ENCODE measurements around the gene BMP7.

The BMP7 gene

DNA sequence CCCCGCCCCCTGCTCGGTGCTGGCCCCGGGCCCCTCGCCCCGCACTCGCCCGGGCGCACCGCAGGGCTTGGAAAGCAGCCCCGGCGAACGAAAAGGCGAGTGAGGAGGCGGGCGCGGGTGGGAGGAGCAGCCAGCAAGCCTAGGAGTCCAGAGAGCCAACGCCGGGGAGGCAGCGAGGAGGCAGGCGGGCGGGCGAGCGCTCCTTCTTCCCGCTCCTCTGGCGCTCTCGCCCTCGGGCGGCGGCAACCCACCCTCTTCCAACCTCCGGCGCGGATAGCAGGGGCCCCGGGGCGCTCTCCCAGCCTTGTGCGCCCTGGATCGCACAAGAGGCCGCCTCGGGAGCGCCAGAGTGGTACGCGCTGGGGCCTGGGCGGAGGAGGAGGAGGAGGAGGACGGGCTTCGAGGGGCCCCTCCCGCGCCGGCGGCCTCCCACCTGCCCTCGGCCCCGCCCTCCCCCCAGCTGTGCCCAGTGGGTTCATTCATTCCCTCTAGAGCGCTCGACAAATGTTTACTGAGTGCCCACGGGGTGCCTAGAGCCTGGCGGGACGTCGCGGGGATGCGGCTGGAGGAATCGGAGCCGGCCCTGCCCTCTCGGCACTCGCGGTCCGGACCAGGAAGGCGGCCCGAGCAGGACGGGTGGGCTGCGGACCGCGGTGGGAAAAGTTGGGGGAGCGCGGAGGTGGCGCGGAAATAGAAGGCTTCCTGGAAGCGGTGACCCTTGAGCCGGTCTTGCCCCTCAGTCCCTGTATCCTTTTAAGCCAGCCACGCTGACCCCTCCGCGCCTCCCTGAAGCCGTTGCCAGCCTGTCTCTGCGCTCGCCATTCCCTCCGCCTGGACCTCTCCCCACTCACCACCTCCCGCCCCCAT is at the start of gene BMP7:
TSS of gene BMP7 (minus strand) at position 351 of the 867 bp plus-strand sequence. CDS start 519 bp downstream, outside the sequence.
- DNase-seq: peak; percentile 62

DNA sequence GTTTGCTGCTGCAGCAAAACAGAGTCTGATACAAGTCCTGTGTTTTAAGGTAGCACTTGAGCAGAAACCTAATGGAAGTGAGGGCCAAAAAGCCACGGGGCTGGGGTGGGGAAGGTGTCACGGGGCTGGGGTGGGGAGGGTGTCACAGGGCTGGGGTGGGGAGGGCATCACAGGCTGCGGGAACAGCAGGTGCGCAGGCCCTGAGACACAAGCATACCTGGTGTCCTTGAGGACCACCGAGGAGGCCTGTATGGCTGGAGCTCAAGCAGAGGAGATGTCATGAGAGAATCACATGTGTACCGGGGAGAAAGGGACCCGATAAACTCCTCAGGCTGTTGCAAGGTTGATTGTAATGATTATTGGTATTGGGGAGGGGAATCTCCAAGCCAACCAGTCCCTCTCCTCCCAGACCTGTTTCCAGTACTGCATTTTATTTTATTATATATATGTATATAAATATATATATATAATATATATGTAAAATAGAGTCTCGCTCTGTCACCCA is 49.6 kb upstream of the BMP7 start:
- DNase-seq: no peak

DNA sequence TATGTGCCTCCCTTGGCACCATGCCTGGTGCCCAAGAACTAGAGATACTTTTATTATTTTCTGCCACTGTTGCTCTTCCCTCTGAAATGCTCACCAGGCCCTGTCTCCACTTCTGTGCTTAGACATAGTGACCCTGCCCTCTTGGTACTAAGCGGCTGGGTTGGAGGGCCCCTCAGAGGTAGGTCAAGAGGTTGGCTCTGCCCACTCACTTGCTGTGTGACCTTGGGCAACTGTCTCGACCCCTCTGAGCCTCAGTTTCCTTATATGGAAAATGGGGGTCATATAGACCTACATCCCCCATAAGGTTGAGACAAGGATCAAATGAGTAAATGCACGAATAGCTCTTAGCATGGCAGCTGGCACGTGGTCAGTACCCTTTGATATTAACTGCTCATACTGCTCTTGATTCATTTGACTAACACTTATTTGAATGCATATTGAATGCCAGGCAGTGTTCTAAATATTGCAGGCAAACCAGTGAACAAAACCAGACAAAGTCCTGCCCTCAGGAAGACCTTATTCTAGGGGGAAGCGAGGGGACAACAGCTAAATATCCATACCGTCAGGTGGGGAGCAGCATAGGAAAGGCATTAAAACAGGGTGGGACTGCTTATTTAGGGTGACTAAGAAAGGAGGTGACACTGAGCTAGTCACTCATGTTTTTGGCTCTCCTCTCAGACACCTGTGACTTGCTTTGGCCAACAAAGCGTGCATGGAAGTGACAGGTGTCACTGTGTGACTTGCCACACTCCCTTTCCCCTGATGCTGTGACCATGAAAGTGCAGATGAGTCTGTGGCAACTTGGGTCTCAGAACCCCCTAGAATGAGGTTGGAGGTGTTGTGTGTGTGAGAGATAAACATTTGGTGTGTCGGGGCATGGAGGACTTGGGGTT is 48.9 kb upstream of the BMP7 start:
- DNase-seq: no peak

DNA sequence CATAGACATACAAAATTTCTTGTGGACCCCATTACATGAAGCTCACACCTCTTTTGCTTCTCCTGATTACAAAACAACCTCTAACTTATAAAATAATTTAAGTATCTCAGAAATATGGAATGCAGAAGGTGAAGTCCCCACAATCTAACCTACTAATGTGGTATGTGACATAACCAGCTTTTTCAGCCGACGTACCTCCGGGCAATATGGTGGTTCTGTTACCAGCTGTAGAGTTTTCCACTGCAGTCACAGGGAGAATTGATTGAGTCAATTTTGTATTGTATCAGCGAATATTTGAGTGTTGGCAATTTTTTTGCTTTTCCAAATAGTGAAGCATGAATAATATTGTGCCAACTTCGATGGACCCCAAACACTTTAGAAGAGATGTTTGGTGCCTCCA is 47.5 kb upstream of the BMP7 start:
- no peak for DNase-seq

DNA sequence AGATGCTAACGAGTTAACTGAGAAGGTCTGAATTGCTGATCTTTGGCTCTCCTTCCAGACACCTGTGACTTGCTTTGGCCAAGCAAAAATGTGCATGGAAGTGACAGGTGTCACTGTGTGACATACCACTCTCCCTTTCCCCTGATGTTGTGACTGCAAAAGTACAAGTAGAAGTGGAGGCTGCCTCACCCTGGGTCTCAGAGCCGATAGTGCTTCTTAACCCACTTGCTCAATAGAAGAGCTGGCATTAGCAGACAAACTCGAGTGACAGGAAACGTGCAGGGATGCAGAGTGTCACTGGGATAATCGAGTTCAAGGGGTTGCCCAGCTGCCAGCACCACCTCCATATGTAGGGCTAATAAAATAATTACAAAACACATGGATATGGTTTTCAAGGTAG is 46.8 kb upstream of the BMP7 start:
- no peak for DNase-seq

DNA sequence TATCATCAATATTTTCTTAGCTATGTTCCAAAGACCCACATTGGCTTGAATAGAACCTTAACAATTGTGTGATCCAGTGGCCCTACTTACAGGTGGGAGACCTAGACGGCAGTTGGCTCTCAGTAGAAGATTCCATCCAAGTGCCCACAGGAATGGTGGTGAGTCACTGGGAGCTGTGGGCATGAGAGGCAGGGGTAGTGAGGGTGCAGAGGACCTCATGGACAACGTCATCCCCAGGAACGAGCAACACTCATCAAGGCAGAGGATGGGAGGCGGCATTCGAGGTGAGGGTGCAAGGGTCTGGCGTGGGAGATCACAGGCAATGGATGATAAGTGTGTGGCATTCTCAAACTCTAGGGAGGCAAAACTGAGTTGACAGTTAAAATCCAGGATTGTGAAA is 45.7 kb upstream of the BMP7 start:
- DNase-seq: no peak

DNA sequence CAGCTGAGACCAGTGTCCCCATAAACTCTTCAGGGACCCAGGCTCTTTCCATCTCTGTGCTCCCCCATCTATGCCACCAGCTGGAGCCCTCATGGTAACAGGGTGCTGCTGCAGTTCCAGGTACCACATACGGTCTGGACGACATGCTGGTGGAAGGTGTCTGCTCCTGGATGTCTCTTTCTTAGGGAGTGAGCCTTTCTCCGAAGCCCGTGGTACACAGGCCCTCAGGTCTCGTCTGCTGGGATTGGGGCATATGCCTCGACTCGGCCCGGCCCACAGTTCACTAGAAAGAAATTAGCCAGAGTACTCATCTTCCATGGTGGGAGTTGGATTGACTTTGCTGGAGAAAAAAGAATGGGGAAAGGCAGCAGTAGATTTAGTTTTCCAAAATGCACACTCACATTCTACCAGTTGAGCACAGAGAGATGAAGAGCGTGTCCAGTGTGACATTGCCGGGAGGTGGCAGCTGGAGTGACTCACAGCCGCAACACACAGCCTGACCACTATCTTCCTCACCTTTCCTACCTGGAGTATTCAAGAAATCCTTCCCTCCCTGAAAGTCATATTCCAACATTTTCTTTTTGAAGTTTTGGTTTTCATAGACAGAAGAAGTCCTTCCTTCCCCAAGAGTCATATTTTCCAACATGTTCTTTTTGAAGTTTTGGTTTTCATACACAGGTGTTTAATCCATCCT is 44.5 kb upstream of the BMP7 start:
- no peak for DNase-seq

DNA sequence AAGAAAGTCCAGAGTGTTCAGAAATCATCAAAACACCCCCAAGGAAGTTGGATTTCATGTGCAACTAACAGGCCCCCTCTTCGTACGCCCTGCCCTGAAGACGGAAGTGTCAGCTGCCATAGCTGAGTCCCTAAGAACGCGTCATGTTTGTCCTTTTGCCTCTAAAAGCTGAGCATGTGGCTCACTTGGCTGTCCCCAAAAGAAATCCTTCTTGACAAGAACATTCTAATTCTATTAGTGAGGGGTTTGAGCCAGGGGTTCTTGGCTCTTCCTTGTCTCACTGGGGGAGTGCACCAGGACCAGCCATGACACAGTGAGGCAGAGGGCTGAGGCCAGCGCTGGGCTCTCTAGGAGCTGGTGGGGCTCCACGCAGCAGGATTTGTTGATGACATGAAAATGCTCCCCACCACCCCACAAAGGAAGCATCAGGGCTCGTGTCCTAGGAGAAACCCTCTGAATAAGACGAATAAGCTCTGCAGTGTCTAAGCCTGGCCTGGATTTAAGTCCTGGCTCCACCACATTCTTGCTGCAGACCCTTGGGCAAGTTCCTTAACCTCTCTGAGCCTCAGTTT is 43.2 kb upstream of the BMP7 start:
- no peak for DNase-seq

DNA sequence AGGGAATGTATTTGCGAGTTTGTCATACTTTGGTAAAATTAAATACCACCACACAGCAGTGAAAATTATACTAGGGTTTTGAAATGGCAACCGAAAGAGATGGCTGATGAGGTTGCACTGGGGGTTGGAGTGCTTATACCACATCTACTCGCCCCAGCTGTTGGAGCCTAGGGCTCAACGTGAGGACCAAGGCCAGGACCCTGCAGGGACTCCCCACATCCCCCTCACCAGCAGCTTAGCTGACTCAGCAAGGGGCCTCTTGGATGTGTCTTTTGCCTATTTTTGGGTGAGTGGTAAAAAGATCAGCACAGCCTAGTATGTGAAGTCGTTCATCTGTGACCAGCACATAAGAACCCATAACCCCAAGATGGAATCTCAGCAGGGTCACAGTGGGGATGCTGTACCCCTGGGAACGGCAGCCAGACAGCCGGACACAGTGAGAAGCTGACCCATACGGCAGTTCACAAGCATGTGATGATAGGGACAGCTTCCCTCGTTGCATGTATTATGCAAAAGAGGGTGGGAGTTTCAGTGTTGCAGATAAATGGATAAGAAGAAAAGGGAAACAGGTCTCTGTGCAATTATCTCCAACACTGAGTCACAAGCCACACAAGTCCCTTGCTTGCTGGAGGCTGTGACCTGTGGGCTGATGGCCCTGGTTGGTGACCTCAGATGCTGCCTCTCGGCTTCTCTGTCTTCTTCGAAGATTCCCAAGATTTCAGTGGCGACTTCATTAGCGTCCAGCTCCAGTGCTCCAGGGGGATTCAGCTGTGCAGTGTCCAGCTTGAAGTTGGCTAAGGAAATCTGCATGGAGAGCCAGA is 42.2 kb upstream of the BMP7 start:
- DNase-seq: no peak

DNA sequence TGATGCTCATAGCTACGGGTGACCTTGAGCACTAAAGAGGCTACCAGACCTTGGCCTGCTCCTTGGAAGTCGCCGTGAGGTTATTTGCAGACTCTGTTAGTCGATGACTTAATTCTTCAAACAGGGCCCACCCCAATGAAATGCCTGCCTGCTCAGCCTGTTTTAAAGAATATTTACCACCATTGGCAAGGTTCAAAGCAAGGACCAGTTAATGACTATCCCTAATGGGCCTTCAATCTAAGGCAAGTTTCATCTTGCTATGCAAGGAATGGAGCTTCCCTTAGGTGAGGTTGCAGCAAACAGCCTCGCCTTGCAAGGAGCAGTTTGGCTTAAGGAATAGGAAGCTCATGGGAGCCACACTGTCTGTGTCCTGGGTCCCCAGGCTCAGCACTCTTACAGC is 40.3 kb upstream of the BMP7 start:
- no peak for DNase-seq

DNA sequence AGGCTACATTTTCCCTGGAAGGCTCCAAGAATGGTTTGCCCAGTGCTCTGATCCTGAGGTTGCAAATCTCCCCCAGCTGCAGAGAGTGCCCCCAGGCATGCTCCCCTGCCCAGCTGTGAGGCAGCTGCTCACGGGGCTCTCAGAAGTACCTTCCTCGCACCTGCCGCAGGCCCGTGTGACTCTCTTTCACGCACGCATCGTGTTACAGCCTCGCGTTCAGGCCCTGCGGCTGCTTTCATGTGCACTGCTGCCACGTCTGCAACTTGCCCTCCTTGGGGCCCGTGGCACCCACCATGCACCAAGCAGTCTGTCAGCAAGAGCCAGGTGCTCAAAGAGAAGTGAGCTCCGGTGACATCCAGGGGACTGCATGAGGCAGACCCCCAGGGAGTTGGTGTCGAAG is 34.6 kb upstream of the BMP7 start:
- no peak for DNase-seq

DNA sequence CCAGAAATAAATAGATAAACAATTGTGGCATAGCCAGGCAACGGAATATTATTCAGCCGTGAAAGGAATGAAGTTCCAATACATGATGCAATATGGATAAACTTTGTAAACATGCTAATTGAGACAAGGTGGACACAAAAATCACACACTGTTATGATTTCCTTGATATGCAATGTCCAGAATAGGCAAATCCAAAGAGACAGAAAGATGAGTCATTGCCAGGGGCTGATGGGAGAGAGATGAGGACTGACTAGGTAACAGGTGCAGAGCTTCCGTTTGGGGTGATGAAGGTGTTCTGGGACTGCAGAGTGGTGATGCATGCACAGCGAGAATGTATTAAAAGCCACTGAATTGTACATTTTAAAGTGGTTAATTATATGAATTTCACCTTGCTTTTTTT is 32.0 kb upstream of the BMP7 start:
- DNase-seq: no peak

DNA sequence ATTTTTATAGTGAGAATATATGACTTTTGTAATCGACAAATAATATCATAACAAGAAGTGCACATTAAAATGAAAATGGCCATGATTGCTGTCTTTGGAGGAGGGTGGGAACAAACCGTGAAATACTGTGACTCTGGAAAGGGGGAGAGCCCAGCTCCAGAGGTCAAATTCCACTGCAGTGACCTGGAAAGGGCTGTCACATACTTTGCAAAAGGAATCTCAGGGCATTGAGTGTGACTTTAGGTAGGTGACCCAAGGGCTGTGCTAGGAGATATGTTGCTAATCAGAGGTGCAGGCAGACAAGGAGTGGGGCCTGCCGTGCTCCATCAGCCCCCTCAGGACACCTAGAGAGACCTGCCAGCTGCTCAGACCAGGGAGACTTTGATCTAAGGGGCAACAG is 28.1 kb upstream of the BMP7 start:
- DNase-seq: no peak

DNA sequence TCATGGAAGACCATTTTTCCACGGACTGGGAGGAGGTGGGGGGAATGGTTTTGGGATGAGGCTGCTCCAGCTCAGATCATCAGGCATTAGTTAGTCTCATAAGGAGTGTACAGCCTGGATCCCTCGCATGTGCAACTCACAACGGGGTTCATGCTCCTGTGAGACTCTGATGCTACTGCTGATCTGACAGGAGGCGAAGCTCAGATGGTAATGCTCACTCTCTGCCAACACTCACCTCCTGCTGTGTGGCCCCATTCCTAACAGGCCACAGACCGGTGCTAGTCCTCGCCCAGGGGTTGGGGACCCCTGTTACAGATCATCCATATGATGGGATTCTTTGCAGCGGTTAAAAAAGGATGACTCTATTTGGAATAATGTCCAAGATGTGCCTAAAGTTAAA is 27.6 kb upstream of the BMP7 start:
- DNase-seq: no peak

DNA sequence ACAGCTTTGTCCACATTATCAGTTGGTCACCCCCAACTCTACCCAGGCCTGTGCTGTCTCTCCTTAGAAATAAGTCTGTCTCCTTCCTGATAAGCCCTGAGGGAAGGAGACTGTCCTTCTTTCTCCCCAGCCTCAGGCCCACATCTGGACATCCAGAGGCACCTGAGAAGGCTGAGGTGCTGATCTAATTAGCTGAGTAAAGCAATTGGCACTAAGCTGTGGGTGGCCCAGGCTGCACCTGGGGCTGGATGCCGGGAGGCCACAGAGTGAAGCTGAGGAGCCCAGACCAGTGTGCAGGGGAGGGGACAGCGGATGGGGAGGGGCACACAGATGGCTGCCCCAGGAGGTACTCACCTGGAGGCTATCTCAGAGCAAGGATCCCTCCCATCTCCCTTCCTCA is 26.2 kb upstream of the BMP7 start:
- no peak for DNase-seq

DNA sequence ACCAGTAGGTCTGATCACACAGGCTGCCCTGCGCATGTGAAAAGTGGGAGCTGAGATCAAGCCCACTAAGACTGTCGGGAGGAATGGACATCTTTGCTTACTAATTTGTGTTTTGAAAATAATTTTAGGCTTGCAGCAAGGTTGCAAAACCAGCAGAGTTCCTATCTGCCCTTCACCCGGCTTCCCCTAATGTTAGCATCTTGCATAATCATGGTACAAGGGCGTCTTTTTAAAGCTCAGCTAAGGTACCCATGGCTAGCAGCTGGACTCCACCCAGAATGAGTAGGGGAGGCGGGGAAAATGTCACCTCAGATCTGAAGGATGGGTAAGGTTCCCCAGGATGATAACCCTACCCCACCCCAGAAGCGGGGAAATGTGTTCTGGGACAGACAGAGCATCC is 25.3 kb upstream of the BMP7 start:
- no peak for DNase-seq

DNA sequence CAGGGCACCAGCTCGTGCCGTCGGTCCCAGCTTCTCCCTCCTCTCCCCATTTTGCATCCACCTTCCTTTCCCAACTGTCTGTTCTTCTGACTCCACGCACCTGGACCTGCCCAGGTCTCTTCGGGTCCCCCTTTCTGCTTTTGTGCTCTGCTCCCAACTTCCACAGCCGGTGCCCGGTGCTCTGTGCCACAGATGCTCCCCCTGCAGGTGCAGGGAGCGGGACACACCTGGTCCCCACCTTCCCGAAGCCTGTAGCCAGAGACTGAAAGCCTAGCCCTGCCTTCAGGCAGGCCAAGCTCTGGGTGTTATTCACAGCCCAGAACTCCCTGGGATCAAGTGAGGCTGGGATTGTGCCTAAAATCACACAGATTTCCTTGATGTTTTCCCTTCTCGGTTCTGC is 24.6 kb upstream of the BMP7 start:
- no peak for DNase-seq

DNA sequence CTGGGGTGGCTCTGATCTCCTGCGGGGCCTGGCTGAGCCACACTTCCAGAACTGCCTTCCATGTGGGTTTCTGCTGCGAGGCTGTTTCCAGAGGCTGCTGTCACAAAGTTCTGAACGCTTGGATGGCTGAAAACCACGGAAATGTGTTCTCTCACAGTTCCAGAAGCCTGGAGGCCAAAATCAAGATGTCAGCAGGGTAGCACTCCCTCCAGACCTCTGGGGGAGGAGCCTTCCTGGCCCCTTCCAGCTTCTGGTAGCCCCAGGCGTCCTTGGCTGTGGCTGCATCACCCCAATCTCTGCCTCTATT is 23.7 kb upstream of the BMP7 start:
- no peak for DNase-seq

DNA sequence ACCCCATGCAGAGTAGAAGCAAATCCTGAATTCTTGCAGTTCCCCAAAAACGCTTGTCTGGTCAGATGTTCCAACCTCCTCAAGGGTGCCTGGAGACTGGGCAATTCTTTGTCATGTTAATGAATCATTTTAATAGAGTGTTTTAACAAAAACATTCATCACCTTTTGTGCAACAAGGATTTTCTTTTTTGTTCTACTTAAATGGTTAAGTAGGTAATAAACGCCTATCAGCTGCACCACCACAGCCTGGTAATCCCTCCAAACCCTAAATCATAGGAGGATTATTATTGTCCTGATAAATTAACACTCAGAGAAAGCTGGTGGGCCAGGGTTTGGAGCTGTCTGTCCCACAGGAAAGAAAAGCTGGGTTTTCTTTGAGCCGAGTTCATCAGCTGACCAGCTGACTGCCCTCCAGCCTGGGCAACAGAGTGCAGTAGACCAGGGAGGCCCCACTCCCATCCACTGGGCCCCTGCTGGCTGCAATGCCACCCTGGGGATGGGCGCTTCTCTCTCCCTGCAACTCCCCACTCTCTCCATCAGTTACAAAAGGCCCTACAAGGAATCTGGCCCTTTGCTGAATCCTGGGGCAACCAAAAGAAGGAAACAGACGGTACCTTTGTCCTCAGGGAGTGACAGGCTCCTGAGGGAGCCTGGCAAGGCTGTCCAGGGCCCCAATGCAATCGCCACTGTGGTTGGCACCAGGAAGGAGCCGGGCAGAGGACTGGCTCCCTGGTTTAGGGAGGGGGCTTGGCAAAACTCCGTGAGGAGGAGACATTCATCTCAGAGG is 23.1 kb upstream of the BMP7 start:
- DNase-seq: no peak

DNA sequence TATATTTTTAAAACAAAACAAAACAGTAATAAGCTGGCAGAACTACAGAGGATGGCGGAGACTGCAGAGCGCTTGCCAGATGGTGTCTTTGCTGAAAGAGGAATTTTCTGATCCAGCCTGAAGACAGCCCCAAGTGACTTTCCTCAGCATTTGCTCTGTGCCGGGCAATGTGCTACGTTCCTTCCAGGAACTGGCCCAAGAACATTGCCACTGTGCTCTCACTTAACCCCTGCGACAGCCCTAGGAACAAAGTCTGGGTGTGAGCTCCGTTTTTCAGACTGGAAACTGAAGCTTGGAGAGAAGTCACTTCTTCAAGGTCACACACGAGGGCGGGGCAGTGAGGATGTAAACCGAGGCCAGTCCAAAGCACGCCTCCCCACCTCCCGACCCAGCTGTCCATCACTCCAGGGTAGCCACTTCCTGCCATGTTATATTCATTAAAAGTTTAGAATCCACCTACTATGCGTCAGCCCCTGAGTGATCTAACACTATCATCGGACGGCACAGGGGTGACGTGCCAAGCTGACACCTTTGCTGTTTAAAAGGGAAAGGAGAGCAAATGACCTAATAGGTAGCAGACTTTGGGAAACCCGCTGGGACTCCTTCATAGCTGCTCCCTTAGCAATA is 22.3 kb upstream of the BMP7 start:
- no peak for DNase-seq

DNA sequence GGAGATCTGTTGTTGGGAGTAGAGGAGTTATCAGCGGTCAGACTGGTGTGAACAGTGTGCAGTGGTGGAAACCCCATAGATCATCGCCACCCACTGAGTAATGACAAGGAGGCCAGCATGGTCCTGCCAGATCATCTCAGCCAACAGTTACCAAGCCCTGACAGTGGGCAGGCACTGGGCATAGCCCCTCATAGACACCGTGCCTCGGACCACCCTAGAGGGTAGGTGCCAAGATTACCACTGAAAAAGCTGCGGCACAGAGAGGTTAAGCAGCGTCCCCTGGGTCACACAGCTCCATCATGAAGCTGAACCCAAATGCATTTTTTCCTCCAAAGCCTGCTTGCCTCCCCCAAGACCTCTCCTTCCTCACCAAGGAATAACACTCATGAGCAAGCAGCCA is 21.5 kb upstream of the BMP7 start:
- no peak for DNase-seq

Measured in femur (tissue), 1 donor.